Stomach (tissue), 9 donors: ENCODE measurements around the gene TRPM3. TPM values are rescaled to one million over a fixed set of nuclear protein-coding genes. Genes with fewer than 3 reads are reported as not detected.

Source experiments
- DNase-seq, 2 donors: peaks; one replicate each; pipeline versions ENCODE4 v3.0.0 to v3.0.0-alpha.2; 2013 to 2019
- H3K27ac ChIP-seq, 5 donors: fragments of 200-600 bp in 4 of 5; sonication (generic) in 4 of 5; one replicate each; pipeline ENCODE4 v1.5.1; 2013 to 2019; ENCODE audit warnings: mild to moderate bottlenecking in 1 of 5, moderate library complexity in 1 of 5
- H3K27me3 ChIP-seq, 3 donors: fragments of 200-600 bp; sonication (generic); one replicate each; pipeline ENCODE4 v1.5.1; 2017 to 2019; ENCODE audit warnings: mixed run types in 1 of 3
- H3K36me3 ChIP-seq, 4 donors: fragments of 200-600 bp; sonication (generic); 1 replicate in 3 of 4; 2 replicates in 1 of 4; pipeline ENCODE4 v1.5.1; 2016 to 2019
- H3K4me1 ChIP-seq, 4 donors: fragments of 200-600 bp; sonication (generic); one replicate each; pipeline ENCODE4 v1.5.1; 2016 to 2019
- H3K4me3 ChIP-seq, 4 donors: fragments of 200-600 bp; sonication (generic) in 3 of 4; one replicate each; pipeline ENCODE4 v1.5.1; 2016 to 2019; ENCODE audit warnings: mild to moderate bottlenecking in 1 of 4
- H3K9me3 ChIP-seq, 4 donors: fragments of 200-600 bp; sonication (generic); one replicate each; pipeline ENCODE4 v1.5.1; 2016 to 2019
- CTCF ChIP-seq, 7 experiments: fragments of 450-650 bp in 4 of 7; fragments of 200-600 bp in 3 of 7; sonication (generic) in 3 of 7; IDR thresholded peaks; one replicate each; pipeline ENCODE4 v1.5.1; 2016 to 2019; ENCODE audit warnings: antibody characterized with exemption in 7 of 7, control low read depth in 2 of 7, mild to moderate bottlenecking in 1 of 7
- EP300 ChIP-seq: sonication (generic); formaldehyde crosslinking; IDR thresholded peaks from one replicate; pipeline ENCODE4 v1.6.1; 2017; ENCODE audit warnings: antibody characterized with exemption
- POLR2A ChIP-seq, 4 donors: fragments of 450-650 bp; IDR thresholded peaks; one replicate each; pipeline ENCODE4 v1.6.1; 2016; ENCODE audit warnings: antibody characterized with exemption in 4 of 4, control low read depth in 2 of 4, mild to moderate bottlenecking in 1 of 4, moderate library complexity in 1 of 4
- POLR2AphosphoS5 ChIP-seq, 3 donors: sonication (generic); formaldehyde crosslinking; IDR thresholded peaks; one replicate each; pipeline ENCODE4 v1.6.1; 2016; ENCODE audit warnings: antibody characterized with exemption in 3 of 3
- whole genome bisulfite sequencing, 5 donors: extraction: QIAGEN DNeasy Blood & Tissue Kit in 3 of 5; methylation state at CpG; one replicate each; pipeline versions ENCODE4 v1.1.5 to v1.1.7; 2013 to 2018; 5-methylcytosine and 5-hydroxymethylcytosine counted together
- intact Hi-C: fragments of 100-400 bp; cut with DNase I; formaldehyde crosslinking; loops from one replicate; pipeline ENCODE4 v1.15.1; 2023; ENCODE audit warnings: low total_unique reads
- polyA plus RNA-seq, 3 donors: library from polyadenylated mRNA; stranded (reverse); fragments of 200-250 nt; gene quantifications; one replicate each; pipeline ENCODE4 v1.2.3, GENCODE V29; 2013
- total RNA-seq, 5 donors: library from RNA; depleted of rRNA; stranded (reverse); fragments of >200 nt; gene quantifications; one replicate each; pipeline versions ENCODE4 v1.1.0 to v1.2.3, GENCODE V29; 2014 to 2016
- donor health status: healthy with polysubstance abuse.
- donor health status: Bipolar disorder and iron deficiency.
- donor health status: healthy.

TRPM3 gene
- total and polyA plus RNA-seq, 8 donors, result 0.03 to 6.2 (median 1.5) TPM

- Histone ChIP-seq H3K27ac (no peak overlapping the region), H3K4me3 (no peak overlapping the region), H3K36me3 (no peaks in the 10 kb centered on the region), H3K27me3 (no peaks in the 10 kb centered on the region), H3K9me3 (no peaks in the 10 kb centered on the region), H3K4me1 (no peaks in the 10 kb centered on the region)
- 72 to 88% (median 84%) methylated on average over 1 of the region's 1 CpG for WGBS, 5 donors
- intact Hi-C loops, result no loop called here
- DNase-seq, result no peak
- TF ChIP-seq POLR2A (IDR thresholded peaks at IDR 0.05), result no peak
- no peak for TF ChIP-seq CTCF (IDR thresholded peaks at IDR 0.05)
- no peak for TF ChIP-seq POLR2AphosphoS5 (IDR thresholded peaks at IDR 0.05)
- no peak for TF ChIP-seq EP300
These were observed 590.1 kb downstream of the TRPM3 start for GRCh38 chr9:70531311-70531710.

- intact Hi-C loops, result no loop called here
- TF ChIP-seq POLR2A (IDR thresholded peaks at IDR 0.05) (no peak), EP300 (no peak), POLR2AphosphoS5 (IDR thresholded peaks at IDR 0.05) (no peak), CTCF (IDR thresholded peaks at IDR 0.05) (no peak)
- H3K4me1 ChIP-seq, result no peaks in the 10 kb centered on the region
- no peaks in the 10 kb centered on the region for H3K9me3 ChIP-seq
- H3K36me3 ChIP-seq, result no peaks in the 10 kb centered on the region
- H3K27me3 ChIP-seq, result no peaks in the 10 kb centered on the region
- 91 to 96% (median 92%) methylated on average over 5 of the region's 5 CpGs for whole genome bisulfite sequencing, 5 donors
- H3K4me3 ChIP-seq, result no peak overlapping the region
- no peak overlapping the region for H3K27ac ChIP-seq
- no peak for DNase-seq
These were observed 590.7 kb downstream of the TRPM3 start for GRCh38 chr9:70530716-70531115.

GRCh38 chr9:70529833-70530232, 591.6 kb downstream of the TRPM3 start:
- TF ChIP-seq POLR2A (IDR thresholded peaks at IDR 0.05), result no peak
- no peak for TF ChIP-seq CTCF (IDR thresholded peaks at IDR 0.05)
- TF ChIP-seq POLR2AphosphoS5 (IDR thresholded peaks at IDR 0.05), result no peak
- H3K36me3 ChIP-seq, result no peaks in the 10 kb centered on the region
- H3K4me1 ChIP-seq, result no peaks in the 10 kb centered on the region
- intact Hi-C loops, result no loop called here
- WGBS, 5 donors, result 89 to 95% (median 93%) methylated on average over 7 of the region's 7 CpGs
- no peak overlapping the region for H3K4me3 ChIP-seq
- H3K9me3 ChIP-seq, result peaks cover 0 to 2% (median 0%) of the 10 kb centered on the region in 4 donors
- no peak overlapping the region for H3K27ac ChIP-seq
- H3K27me3 ChIP-seq, result no peaks in the 10 kb centered on the region
- no peak for DNase-seq

- intact Hi-C loops, result no loop called here
- no peak overlapping the region for H3K4me3 ChIP-seq
- no peak overlapping the region for H3K27ac ChIP-seq
- H3K27me3 ChIP-seq, result no peaks in the 10 kb centered on the region
- peaks cover 0 to 4% (median 0%) of the 10 kb centered on the region in 4 donors for H3K9me3 ChIP-seq
- H3K4me1 ChIP-seq, result no peaks in the 10 kb centered on the region
- no peaks in the 10 kb centered on the region for H3K36me3 ChIP-seq
- no peak for DNase-seq
- WGBS, 5 donors, result 82 to 90% (median 87%) methylated on average over 6 of the region's 6 CpGs
- TF ChIP-seq POLR2A (IDR thresholded peaks at IDR 0.05), result no peak
- no peak for TF ChIP-seq CTCF (IDR thresholded peaks at IDR 0.05)
- TF ChIP-seq POLR2AphosphoS5 (IDR thresholded peaks at IDR 0.05), result no peak
- no peak for TF ChIP-seq EP300
These were observed 592.0 kb downstream of the TRPM3 start for GRCh38 chr9:70529377-70529776.
